CD14-positive monocyte (primary cell): ENCODE results near the gene KSR1. TPM values are rescaled to one million over a fixed set of nuclear protein-coding genes. Genes with fewer than 3 reads are reported as not detected.

Source experiments
- DNase-seq, 3 donors: peaks; one replicate each; pipeline ENCODE4 v3.0.0-alpha.2; 2011 to 2022
- H2AFZ ChIP-seq: 2 replicates; pipeline ENCODE4 v1.6.0; 2012; ENCODE audit warnings: mild to moderate bottlenecking, low read depth, low read length, inconsistent platforms; ENCODE audit not compliant: insufficient read depth, poor library complexity, severe bottlenecking
- H3K27ac ChIP-seq, 2 donors: 1 replicate in 1 of 2; 2 replicates in 1 of 2; pipeline ENCODE4 v1.5.1; 2012 to 2013; ENCODE audit warnings: low read length in 2 of 2, control low read depth in 1 of 2, inconsistent platforms in 1 of 2, low read depth in 1 of 2, mild to moderate bottlenecking in 1 of 2
- H3K27me3 ChIP-seq, 2 donors: one replicate each; pipeline versions ENCODE4 v1.6.0 to v1.6.1; 2011 to 2013; ENCODE audit warnings: low read length in 2 of 2; ENCODE audit not compliant: control insufficient read depth in 2 of 2, insufficient read depth in 2 of 2
- H3K36me3 ChIP-seq, 2 donors: replicated peaks in 1 of 2; 1 replicate in 1 of 2; 2 replicates in 1 of 2; pipeline versions ENCODE4 v1.5.1 to v1.6.1; 2012 to 2013; ENCODE audit warnings: low read length in 2 of 2, control low read depth in 1 of 2, inconsistent platforms in 1 of 2, mild to moderate bottlenecking in 1 of 2; ENCODE audit not compliant: insufficient read depth in 2 of 2, control insufficient read depth in 1 of 2
- H3K4me1 ChIP-seq, 2 donors: 1 replicate in 1 of 2; 2 replicates in 1 of 2; pipeline versions ENCODE4 v1.5.1 to v1.6.1; 2012 to 2013; ENCODE audit warnings: low read length in 2 of 2, control low read depth in 1 of 2, inconsistent platforms in 1 of 2, mild to moderate bottlenecking in 1 of 2, moderate library complexity in 1 of 2; ENCODE audit not compliant: insufficient read depth in 2 of 2, control insufficient read depth in 1 of 2
- H3K4me2 ChIP-seq: replicated peaks from 2 replicates; pipeline ENCODE3; 2012; ENCODE audit warnings: low read length, moderate library complexity, mild to moderate bottlenecking; ENCODE audit not compliant: poor library complexity, severe bottlenecking; ENCODE audit errors: extremely low read depth
- H3K4me3 ChIP-seq, 3 experiments: fragments of 200-600 bp in 1 of 3; sonication (generic) in 1 of 3; replicated peaks in 1 of 3; 1 replicate in 2 of 3; 2 replicates in 1 of 3; pipeline ENCODE4 v1.5.1; 2011 to 2013; ENCODE audit warnings: low read length in 3 of 3, mild to moderate bottlenecking in 3 of 3, control low read depth in 2 of 3, low read depth in 2 of 3, inconsistent platforms in 1 of 3, moderate library complexity in 1 of 3
- H3K79me2 ChIP-seq: 2 replicates; pipeline ENCODE4 v1.6.0; 2012; ENCODE audit warnings: mild to moderate bottlenecking, control low read depth, inconsistent platforms, low read length, moderate library complexity; ENCODE audit not compliant: insufficient read depth
- H3K9ac ChIP-seq: 2 replicates; pipeline ENCODE4 v1.6.0; 2017; ENCODE audit warnings: low read length, mild to moderate bottlenecking; ENCODE audit not compliant: insufficient read depth, poor library complexity, severe bottlenecking
- H3K9me3 ChIP-seq, 2 donors: replicated peaks in 1 of 2; 1 replicate in 1 of 2; 2 replicates in 1 of 2; pipeline versions ENCODE4 v1.5.1 to v1.6.1; 2012 to 2013; ENCODE audit warnings: low read length in 2 of 2, control low read depth in 1 of 2; ENCODE audit not compliant: control insufficient read depth in 1 of 2, insufficient read depth in 1 of 2
- H4K20me1 ChIP-seq: 2 replicates; pipeline ENCODE4 v1.6.0; 2012; ENCODE audit warnings: mild to moderate bottlenecking, low read length, control low read depth, moderate library complexity; ENCODE audit not compliant: insufficient read depth
- H3K27ac Mint-ChIP-seq, 7 donors: one replicate each; pipeline ENCODE4 v1.8.0; 2020; ENCODE audit warnings: mild to moderate bottlenecking in 7 of 7, mixed read lengths in 7 of 7, moderate library complexity in 6 of 7, inconsistent platforms in 2 of 7
- H3K27me3 Mint-ChIP-seq, 3 donors: one replicate each; pipeline ENCODE4 v1.8.0; 2021 to 2022; ENCODE audit warnings: low read depth in 3 of 3, mild to moderate bottlenecking in 3 of 3, mixed read lengths in 3 of 3, moderate library complexity in 3 of 3, inconsistent platforms in 1 of 3
- H3K36me3 Mint-ChIP-seq, 2 donors: one replicate each; pipeline ENCODE4 v1.8.0; 2020; ENCODE audit warnings: mixed read lengths in 2 of 2, inconsistent platforms in 1 of 2, mild to moderate bottlenecking in 1 of 2
- H3K4me1 Mint-ChIP-seq: one replicate; pipeline ENCODE4 v1.8.0; 2020; ENCODE audit warnings: mild to moderate bottlenecking, mixed read lengths
- H3K4me3 Mint-ChIP-seq, 2 donors: one replicate each; pipeline ENCODE4 v1.8.0; 2020; ENCODE audit warnings: mild to moderate bottlenecking in 2 of 2, mixed read lengths in 2 of 2, moderate library complexity in 1 of 2
- H3K9me3 Mint-ChIP-seq, 7 donors: one replicate each; pipeline ENCODE4 v1.8.0; 2020 to 2022; ENCODE audit warnings: mixed read lengths in 7 of 7, mild to moderate bottlenecking in 6 of 7, moderate library complexity in 6 of 7, inconsistent platforms in 2 of 7
- WGBS: methylation state at CpG from one replicate; pipeline ENCODE4 v1.1.5; 2013; ENCODE audit warnings: missing lambda C conversion rate; ENCODE audit not compliant: insufficient coverage; 5-methylcytosine and 5-hydroxymethylcytosine counted together
- intact Hi-C, 2 donors: fragments of 100-400 bp; cut with micrococcal nuclease; formaldehyde crosslinking; loops; one replicate each; pipeline versions ENCODE4 v1.15.0 to v1.15.1; 2023
- polyA plus RNA-seq, 3 donors: library from polyadenylated mRNA; depleted of rRNA in 1 of 3; unstranded in 2 of 3; stranded (reverse) in 1 of 3; fragments of 300-500 nt in 2 of 3; fragments of >200 nt in 1 of 3; fragmentation: Illumina TruSeq in 2 of 3; gene quantifications; 1 replicate in 2 of 3; 2 replicates in 1 of 3; pipeline ENCODE4 v1.2.3, GENCODE V29; 2012 to 2021
- TF ChIP-seq, protein P1 (sequence below): fragments of 200-600 bp; IDR thresholded peaks from one replicate; pipeline ENCODE4 v1.8.0; 2022; ENCODE audit warnings: antibody characterized with exemption, mild to moderate bottlenecking

The KSR1 gene
- polyA plus RNA-seq, 3 donors: 1.2 to 111 (median 4.2) TPM

GRCh38 chr17:27586203-27586721 lies 130.0 kb downstream of the KSR1 start:
- WGBS: 100% methylated on average over 3 of the region's 8 CpGs
- Mint-ChIP-seq H3K9me3 (no peaks in the 10 kb centered on the region), H3K36me3 (peaks cover 82 to 93% of the 10 kb centered on the region in 2 donors)

GRCh38 chr17:27588354-27588753 lies 132.1 kb downstream of the KSR1 start:
- Mint-ChIP-seq H3K36me3 (peaks cover 91 to 96% of the 10 kb centered on the region in 2 donors), H3K4me1 (no peaks in the 10 kb centered on the region), H3K4me3 (no peak overlapping the region), H3K27ac (no peak overlapping the region), H3K27me3 (no peaks in the 10 kb centered on the region), H3K9me3 (no peaks in the 10 kb centered on the region)
- intact Hi-C loops: no loop called here
- no peaks in the 10 kb centered on the region for H3K9me3 ChIP-seq
- no peaks in the 10 kb centered on the region for H3K4me1 ChIP-seq
- no peak overlapping the region for H3K27ac ChIP-seq
- no peak overlapping the region for H3K4me3 ChIP-seq
- WGBS: 94% methylated on average over 15 of the region's 15 CpGs
- H3K4me2 ChIP-seq: no peak overlapping the region
- no peaks in the 10 kb centered on the region for H3K27me3 ChIP-seq
- H3K79me2 ChIP-seq: no peaks in the 10 kb centered on the region
- TF ChIP-seq, protein P1, sequence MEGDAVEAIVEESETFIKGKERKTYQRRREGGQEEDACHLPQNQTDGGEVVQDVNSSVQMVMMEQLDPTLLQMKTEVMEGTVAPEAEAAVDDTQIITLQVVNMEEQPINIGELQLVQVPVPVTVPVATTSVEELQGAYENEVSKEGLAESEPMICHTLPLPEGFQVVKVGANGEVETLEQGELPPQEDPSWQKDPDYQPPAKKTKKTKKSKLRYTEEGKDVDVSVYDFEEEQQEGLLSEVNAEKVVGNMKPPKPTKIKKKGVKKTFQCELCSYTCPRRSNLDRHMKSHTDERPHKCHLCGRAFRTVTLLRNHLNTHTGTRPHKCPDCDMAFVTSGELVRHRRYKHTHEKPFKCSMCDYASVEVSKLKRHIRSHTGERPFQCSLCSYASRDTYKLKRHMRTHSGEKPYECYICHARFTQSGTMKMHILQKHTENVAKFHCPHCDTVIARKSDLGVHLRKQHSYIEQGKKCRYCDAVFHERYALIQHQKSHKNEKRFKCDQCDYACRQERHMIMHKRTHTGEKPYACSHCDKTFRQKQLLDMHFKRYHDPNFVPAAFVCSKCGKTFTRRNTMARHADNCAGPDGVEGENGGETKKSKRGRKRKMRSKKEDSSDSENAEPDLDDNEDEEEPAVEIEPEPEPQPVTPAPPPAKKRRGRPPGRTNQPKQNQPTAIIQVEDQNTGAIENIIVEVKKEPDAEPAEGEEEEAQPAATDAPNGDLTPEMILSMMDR: no peak
- peaks cover 25% of the 10 kb centered on the region for H4K20me1 ChIP-seq
- no peak overlapping the region for H2AFZ ChIP-seq
- peaks cover 66 to 100% of the 10 kb centered on the region in 2 donors for H3K36me3 ChIP-seq
- no peak overlapping the region for H3K9ac ChIP-seq
- DNase-seq: no peak

More at GRCh38 chr17:27586203-27586721, 130.0 kb downstream of the KSR1 start:
- Histone ChIP-seq H3K27me3 (no peaks in the 10 kb centered on the region), H3K4me3 (no peak overlapping the region), H3K4me1 (peaks cover 7 to 10% of the 10 kb centered on the region in 2 donors), H3K9me3 (no peaks in the 10 kb centered on the region), H3K36me3 (peaks cover 59 to 91% of the 10 kb centered on the region in 2 donors), H3K9ac (no peak overlapping the region), H3K4me2 (no peak overlapping the region), H2AFZ (no peak overlapping the region), H3K27ac (no peak overlapping the region), H3K79me2 (no peaks in the 10 kb centered on the region), H4K20me1 (peaks cover 45% of the 10 kb centered on the region)
- Mint-ChIP-seq H3K27me3 (no peaks in the 10 kb centered on the region), H3K27ac (no peak overlapping the region), H3K4me3 (no peak overlapping the region), H3K4me1 (peaks cover 9% of the 10 kb centered on the region)
- DNase-seq: no peak
- intact Hi-C loops: no loop called here
- TF ChIP-seq, protein P1: no peak
